PC-3 (cell line): ENCODE data around the gene TARM1.
A peak's percentile ranks its signal among the peaks of the same experiment; 100 is the strongest.

ENCODE experiments used
- EZH2 ChIP-seq: fragments of 300-600 bp; sonication (generic); IDR thresholded peaks from one replicate; pipeline ENCODE4 v1.6.1; 2017; ENCODE audit warnings: antibody characterized with exemption, mild to moderate bottlenecking, low read length; ENCODE audit not compliant: unreplicated experiment
- EZH2phosphoT487 ChIP-seq: fragments of 300-600 bp; sonication (generic); IDR thresholded peaks from 2 replicates; pipeline ENCODE4 v1.6.1; 2018; ENCODE audit warnings: mild to moderate bottlenecking, antibody characterized with exemption, low read length, borderline replicate concordance
- TF ChIP-seq, protein P1 (sequence below): fragments of 300-600 bp; sonication (generic); conservative IDR thresholded peaks from 2 replicates; pipeline ENCODE4 v1.5.1; 2017; ENCODE audit warnings: antibody characterized with exemption, low read depth, mild to moderate bottlenecking, low read length

DNA sequence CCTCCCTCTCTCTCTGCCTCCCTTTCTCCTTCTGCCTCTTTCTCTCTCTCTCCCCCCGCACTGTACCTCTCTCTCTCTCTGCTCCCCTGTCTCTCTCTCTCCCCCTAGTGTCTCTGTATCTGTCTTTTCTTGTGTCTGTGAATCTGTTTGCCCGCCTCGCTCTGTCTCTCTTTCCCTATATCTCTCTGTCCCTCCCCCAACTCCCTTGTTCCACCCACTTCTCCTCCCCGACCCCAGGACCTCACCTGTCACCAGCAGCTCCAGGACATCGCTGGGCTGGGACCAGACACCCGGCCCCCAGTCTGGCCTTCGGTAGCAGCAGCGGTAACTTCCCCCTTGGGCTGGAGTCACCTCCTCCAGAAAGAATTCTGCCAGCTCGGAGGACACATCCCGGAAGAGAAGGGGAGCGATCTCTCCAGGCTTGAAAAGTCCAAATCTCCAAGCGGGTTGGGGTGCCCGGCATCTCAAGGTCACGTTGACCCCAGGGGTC, 15.5 kb upstream of the TARM1 start:
- TF ChIP-seq, protein P1, sequence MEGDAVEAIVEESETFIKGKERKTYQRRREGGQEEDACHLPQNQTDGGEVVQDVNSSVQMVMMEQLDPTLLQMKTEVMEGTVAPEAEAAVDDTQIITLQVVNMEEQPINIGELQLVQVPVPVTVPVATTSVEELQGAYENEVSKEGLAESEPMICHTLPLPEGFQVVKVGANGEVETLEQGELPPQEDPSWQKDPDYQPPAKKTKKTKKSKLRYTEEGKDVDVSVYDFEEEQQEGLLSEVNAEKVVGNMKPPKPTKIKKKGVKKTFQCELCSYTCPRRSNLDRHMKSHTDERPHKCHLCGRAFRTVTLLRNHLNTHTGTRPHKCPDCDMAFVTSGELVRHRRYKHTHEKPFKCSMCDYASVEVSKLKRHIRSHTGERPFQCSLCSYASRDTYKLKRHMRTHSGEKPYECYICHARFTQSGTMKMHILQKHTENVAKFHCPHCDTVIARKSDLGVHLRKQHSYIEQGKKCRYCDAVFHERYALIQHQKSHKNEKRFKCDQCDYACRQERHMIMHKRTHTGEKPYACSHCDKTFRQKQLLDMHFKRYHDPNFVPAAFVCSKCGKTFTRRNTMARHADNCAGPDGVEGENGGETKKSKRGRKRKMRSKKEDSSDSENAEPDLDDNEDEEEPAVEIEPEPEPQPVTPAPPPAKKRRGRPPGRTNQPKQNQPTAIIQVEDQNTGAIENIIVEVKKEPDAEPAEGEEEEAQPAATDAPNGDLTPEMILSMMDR: peak; percentile 52
- TF ChIP-seq EZH2phosphoT487: no peak
- no peak for TF ChIP-seq EZH2
